B cell (primary cell): ENCODE measurements around the gene L3MBTL4. TPM values are rescaled to one million over a fixed set of nuclear protein-coding genes. Genes with fewer than 3 reads are reported as not detected.

Experiments
- ATAC-seq: fragments of 200-7000 bp; cut with Tn5 transposase; one replicate; pipeline ENCODE4 v1.10.0; 2021; ENCODE audit warnings: low read depth, mild to moderate bottlenecking, moderate number of reproducible peaks, moderate library complexity
- CTCF ChIA-PET: fragments of 350-600 bp; sonication (Branson Sonifier 250); formaldehyde crosslinking; loops from one replicate; lab custom pipeline; 2021; ENCODE audit warnings: antibody characterized with exemption, inconsistent platforms; lab: Charles Lee
- POLR2A ChIA-PET: fragments of 350-600 bp; sonication (Branson Sonifier 250); formaldehyde crosslinking; loops from one replicate; lab custom pipeline; 2021; ENCODE audit warnings: antibody characterized with exemption; lab: Charles Lee
- DNase-seq: peaks from one replicate; pipeline ENCODE4 v3.0.0; 2013
- H2AFZ ChIP-seq: 2 replicates; pipeline ENCODE4 v1.6.1; 2012; ENCODE audit warnings: mild to moderate bottlenecking, low read depth, low read length; ENCODE audit not compliant: insufficient read depth, poor library complexity, severe bottlenecking
- H3K27ac ChIP-seq, 2 donors: 1 replicate in 1 of 2; 2 replicates in 1 of 2; pipeline ENCODE4 v1.5.1; 2012 to 2013; ENCODE audit warnings: low read length in 2 of 2, mild to moderate bottlenecking in 2 of 2, moderate library complexity in 1 of 2
- H3K27me3 ChIP-seq, 4 experiments: fragments of 200-600 bp in 1 of 4; sonication (generic) in 1 of 4; replicated peaks in 1 of 4; 1 replicate in 2 of 4; 2 replicates in 2 of 4; pipeline versions ENCODE4 v1.6.1 to v1.7.0; 2013 to 2016; ENCODE audit warnings: low read length in 3 of 4, mild to moderate bottlenecking in 2 of 4, mixed read lengths in 1 of 4, moderate library complexity in 1 of 4; ENCODE audit not compliant: insufficient read depth in 4 of 4, control insufficient read depth in 3 of 4; ENCODE audit errors: control extremely low read depth in 1 of 4
- H3K36me3 ChIP-seq, 2 experiments: replicated peaks in 1 of 2; 1 replicate in 1 of 2; 2 replicates in 1 of 2; pipeline versions ENCODE4 v1.6.1 to v1.7.1; 2013; ENCODE audit warnings: low read length in 1 of 2; ENCODE audit not compliant: insufficient read depth in 2 of 2, control insufficient read depth in 1 of 2; ENCODE audit errors: control extremely low read depth in 1 of 2, extremely low read depth in 1 of 2
- H3K4me1 ChIP-seq, 2 donors: fragments of 200-600 bp in 1 of 2; sonication (generic) in 1 of 2; 1 replicate in 1 of 2; 2 replicates in 1 of 2; pipeline versions ENCODE4 v1.5.1 to v1.6.1; 2013 to 2017; ENCODE audit warnings: low read length in 2 of 2; ENCODE audit not compliant: control insufficient read depth in 2 of 2, insufficient read depth in 2 of 2
- H3K4me2 ChIP-seq: replicated peaks from 2 replicates; pipeline ENCODE3; 2012; ENCODE audit warnings: mild to moderate bottlenecking, low read depth, low read length; ENCODE audit not compliant: poor library complexity, severe bottlenecking
- H3K4me3 ChIP-seq, 5 experiments: fragments of 200-600 bp in 1 of 5; sonication (generic) in 1 of 5; 1 replicate in 3 of 5; 2 replicates in 2 of 5; pipeline versions ENCODE4 v1.5.1 to v1.7.0; 2011 to 2016; ENCODE audit warnings: low read length in 4 of 5, mild to moderate bottlenecking in 4 of 5, low read depth in 2 of 5, control low read depth in 1 of 5, moderate library complexity in 1 of 5; ENCODE audit not compliant: insufficient read depth in 1 of 5; ENCODE audit errors: control extremely low read depth in 1 of 5, extremely low read depth in 1 of 5
- H3K79me2 ChIP-seq: fragments of 200-600 bp; sonication (generic); one replicate; pipeline ENCODE4 v1.6.0; 2016; ENCODE audit warnings: low read length; ENCODE audit not compliant: control insufficient read depth, insufficient read depth
- H3K9ac ChIP-seq: fragments of 200-600 bp; sonication (generic); 2 replicates; pipeline ENCODE4 v1.6.1; 2017; ENCODE audit warnings: mild to moderate bottlenecking, low read length, moderate library complexity
- H3K9me3 ChIP-seq, 3 donors: one replicate each; pipeline versions ENCODE4 v1.6.1 to v1.7.1; 2013; ENCODE audit warnings: low read length in 2 of 3; ENCODE audit not compliant: control insufficient read depth in 2 of 3, insufficient read depth in 1 of 3; ENCODE audit errors: control extremely low read depth in 1 of 3
- H4K20me1 ChIP-seq: 2 replicates; pipeline ENCODE4 v1.6.0; 2012; ENCODE audit warnings: mild to moderate bottlenecking, low read length; ENCODE audit not compliant: insufficient read depth, control insufficient read depth, poor library complexity, severe bottlenecking
- H3K27ac Mint-ChIP-seq: one replicate; pipeline ENCODE4 v1.8.0; 2021; ENCODE audit warnings: mixed read lengths
- H3K27me3 Mint-ChIP-seq: one replicate; pipeline ENCODE4 v1.8.0; 2021; ENCODE audit warnings: mixed read lengths
- H3K4me1 Mint-ChIP-seq: one replicate; pipeline ENCODE4 v1.8.0; 2021; ENCODE audit warnings: mixed read lengths
- H3K4me3 Mint-ChIP-seq: one replicate; pipeline ENCODE4 v1.8.0; 2021; ENCODE audit warnings: mixed read lengths
- H3K9me3 Mint-ChIP-seq: one replicate; pipeline ENCODE4 v1.8.0; 2022; ENCODE audit warnings: mixed read lengths; ENCODE audit not compliant: insufficient read depth
- EZH2 ChIP-seq: IDR thresholded peaks from 2 replicates; pipeline ENCODE4 v1.6.1; 2012; ENCODE audit warnings: borderline replicate concordance, low read depth, mild to moderate bottlenecking, moderate library complexity, low read length; ENCODE audit not compliant: insufficient read depth, poor library complexity, severe bottlenecking
- WGBS: methylation state at CpG from one replicate; pipeline ENCODE4 v1.1.5; 2013; ENCODE audit warnings: missing lambda C conversion rate; ENCODE audit not compliant: insufficient coverage; 5-methylcytosine and 5-hydroxymethylcytosine counted together
- intact Hi-C: fragments of 100-400 bp; cut with micrococcal nuclease; formaldehyde crosslinking; loops from one replicate; pipeline ENCODE4 v1.10.0; 2022
- polyA plus RNA-seq: library from polyadenylated mRNA; depleted of rRNA; stranded (reverse); fragments of >200 nt; gene quantifications from 2 replicates; pipeline ENCODE4 v1.2.3, GENCODE V29; 2012
- total RNA-seq, 2 donors: library from RNA; stranded (reverse); fragments of 120-200 nt in 1 of 2; gene quantifications; 1 replicate in 1 of 2; 2 replicates in 1 of 2; pipeline versions ENCODE4 v1.2.3 to v1.2.4, GENCODE V29; 2013 to 2022
- TF ChIP-seq, protein P1 (sequence below): fragments of 200-600 bp; IDR thresholded peaks from one replicate; pipeline ENCODE4 v1.8.0; 2022; ENCODE audit warnings: antibody characterized with exemption, mild to moderate bottlenecking

The L3MBTL4 gene
- total and polyA plus RNA-seq, 2 donors (not counting 1 experiment from before 2014, with no cell fraction given) = 3.0 to 11.9 TPM

DNA sequence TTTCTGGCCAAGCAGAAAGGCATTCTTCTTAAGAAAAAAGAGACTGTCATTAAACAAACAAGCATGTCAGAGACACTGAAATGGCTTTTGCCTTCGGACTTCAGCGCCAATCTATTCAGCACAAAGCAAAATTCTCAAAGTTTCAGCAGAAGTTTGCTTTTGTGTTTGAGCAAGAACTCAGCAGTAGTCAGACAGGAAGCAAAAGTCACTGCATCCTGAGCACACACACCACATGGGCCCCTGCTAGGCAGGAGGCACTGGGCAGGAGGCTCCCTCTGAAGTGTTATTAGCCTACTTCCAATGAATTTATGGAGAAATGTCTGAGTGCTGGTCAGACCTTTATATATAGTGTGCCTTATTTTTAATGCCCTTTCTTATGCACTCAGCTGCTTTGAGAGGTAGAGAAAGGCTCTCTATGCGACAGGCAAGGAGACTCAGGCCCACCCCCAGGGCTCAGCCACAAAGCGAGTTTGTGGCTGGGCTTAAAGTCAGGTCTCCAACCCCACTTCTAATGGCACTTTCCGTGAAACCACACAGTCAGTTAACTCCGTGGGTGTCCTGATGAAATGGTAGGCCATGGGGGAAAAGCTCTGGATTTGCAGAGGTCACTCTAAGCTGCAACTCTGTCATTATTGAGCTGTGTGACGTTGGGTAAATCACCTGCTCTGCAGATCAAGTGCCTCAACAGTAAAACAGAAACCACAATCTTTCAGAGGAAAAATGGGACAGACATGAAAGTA lies 358.4 kb downstream of the L3MBTL4 start:
- H3K4me1 Mint-ChIP-seq = no peaks in the 10 kb centered on the region

DNA sequence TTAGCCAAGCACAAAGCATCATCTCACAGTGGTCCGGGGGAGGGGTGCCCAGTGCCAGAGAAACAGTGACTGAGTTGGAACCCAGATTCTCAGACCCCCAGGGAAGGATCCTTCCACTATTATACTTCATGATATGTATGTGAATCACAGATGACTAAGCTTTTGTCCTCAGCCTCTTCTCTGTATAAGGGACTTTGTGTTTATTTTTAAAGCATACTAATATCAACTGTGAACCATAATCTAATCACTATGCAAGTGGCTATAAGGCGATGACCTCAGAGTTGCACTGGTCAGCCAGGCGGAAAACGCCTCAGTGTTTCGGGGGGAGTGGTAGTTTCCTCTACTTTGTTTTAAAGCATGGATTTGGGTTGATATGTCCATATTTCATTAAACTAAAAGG lies 359.0 kb downstream of the L3MBTL4 start:
- H3K79me2 ChIP-seq = no peaks in the 10 kb centered on the region
- no peak overlapping the region for H3K9ac ChIP-seq
- no peak overlapping the region for H2AFZ ChIP-seq
- no peaks in the 10 kb centered on the region for H3K4me1 ChIP-seq
- DNase-seq = no peak
- intact Hi-C loops = loop anchor here (10.0 kb wide), 1 partner anchor 61 kb away; no protein-coding TSS in a partner anchor
- H3K27me3 ChIP-seq = no peaks in the 10 kb centered on the region
- Mint-ChIP-seq H3K4me1 (no peaks in the 10 kb centered on the region), H3K27ac (no peak overlapping the region), H3K27me3 (no peaks in the 10 kb centered on the region), H3K9me3 (no peaks in the 10 kb centered on the region), H3K4me3 (no peak overlapping the region)
- H4K20me1 ChIP-seq = no peaks in the 10 kb centered on the region
- no peak for TF ChIP-seq EZH2
- TF ChIP-seq, protein P1, sequence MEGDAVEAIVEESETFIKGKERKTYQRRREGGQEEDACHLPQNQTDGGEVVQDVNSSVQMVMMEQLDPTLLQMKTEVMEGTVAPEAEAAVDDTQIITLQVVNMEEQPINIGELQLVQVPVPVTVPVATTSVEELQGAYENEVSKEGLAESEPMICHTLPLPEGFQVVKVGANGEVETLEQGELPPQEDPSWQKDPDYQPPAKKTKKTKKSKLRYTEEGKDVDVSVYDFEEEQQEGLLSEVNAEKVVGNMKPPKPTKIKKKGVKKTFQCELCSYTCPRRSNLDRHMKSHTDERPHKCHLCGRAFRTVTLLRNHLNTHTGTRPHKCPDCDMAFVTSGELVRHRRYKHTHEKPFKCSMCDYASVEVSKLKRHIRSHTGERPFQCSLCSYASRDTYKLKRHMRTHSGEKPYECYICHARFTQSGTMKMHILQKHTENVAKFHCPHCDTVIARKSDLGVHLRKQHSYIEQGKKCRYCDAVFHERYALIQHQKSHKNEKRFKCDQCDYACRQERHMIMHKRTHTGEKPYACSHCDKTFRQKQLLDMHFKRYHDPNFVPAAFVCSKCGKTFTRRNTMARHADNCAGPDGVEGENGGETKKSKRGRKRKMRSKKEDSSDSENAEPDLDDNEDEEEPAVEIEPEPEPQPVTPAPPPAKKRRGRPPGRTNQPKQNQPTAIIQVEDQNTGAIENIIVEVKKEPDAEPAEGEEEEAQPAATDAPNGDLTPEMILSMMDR = no peak
- no peak overlapping the region for H3K4me3 ChIP-seq
- H3K9me3 ChIP-seq = peaks cover 0 to 1% (median 0%) of the 10 kb centered on the region in 3 donors
- H3K27ac ChIP-seq = no peak overlapping the region
- no CpG with 5 or more reads among the region's 5 CpGs for WGBS
- H3K36me3 ChIP-seq = no peaks in the 10 kb centered on the region
- CTCF ChIA-PET = no interaction called here
- H3K4me2 ChIP-seq = no peak overlapping the region
- POLR2A ChIA-PET = no interaction called here
- no peak for ATAC-seq

More for the DNA sequence above, 358.4 kb downstream of the L3MBTL4 start:
- ChIA-PET POLR2A (no interaction called here), CTCF (no interaction called here)
- Histone ChIP-seq H4K20me1 (no peaks in the 10 kb centered on the region), H3K4me3 (no peak overlapping the region), H3K9ac (no peak overlapping the region), H3K4me1 (no peaks in the 10 kb centered on the region), H3K36me3 (no peaks in the 10 kb centered on the region), H3K27me3 (no peaks in the 10 kb centered on the region), H3K79me2 (no peaks in the 10 kb centered on the region), H2AFZ (no peak overlapping the region), H3K4me2 (no peak overlapping the region), H3K9me3 (no peaks in the 10 kb centered on the region), H3K27ac (no peak overlapping the region)
- WGBS = 54% methylated on average over 6 of the region's 7 CpGs
- DNase-seq = no peak
- ATAC-seq = no peak
- Mint-ChIP-seq H3K27ac (no peak overlapping the region), H3K4me3 (no peak overlapping the region), H3K27me3 (no peaks in the 10 kb centered on the region), H3K9me3 (no peaks in the 10 kb centered on the region)
- intact Hi-C loops = loop anchor here (10.0 kb wide), 1 partner anchor 62 kb away; no protein-coding TSS in a partner anchor
- TF ChIP-seq, protein P1 = no peak
- TF ChIP-seq EZH2 = no peak
